A549 treated with CpdA at 1 μM for 4 hours (cell line): ENCODE measurements around the gene XAGE1A. TPM values are rescaled to one million over a fixed set of nuclear protein-coding genes. Genes with fewer than 3 reads are reported as not detected.

Experiments
- total RNA-seq: library from RNA; stranded (reverse); fragments of 200-300 nt; extraction: Qiagen RNA extraction; gene quantifications from 5 replicates; pipeline ENCODE4 v1.2.3, GENCODE V29; 2022; ENCODE audit warnings: low read depth

Gene XAGE1A, protein sequence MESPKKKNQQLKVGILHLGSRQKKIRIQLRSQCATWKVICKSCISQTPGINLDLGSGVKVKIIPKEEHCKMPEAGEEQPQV
- 9.8 to 33.2 TPM (median 25.3 TPM) in 4 of 5 replicates, not detected in the other for total RNA-seq

GRCh38 chrX:52495545-52496418 is at the start of gene XAGE1A:
Gene XAGE1A (plus strand): TSS chrX:52495808. CDS start chrX:52497362, 1,554 bp downstream.

GRCh38 chrX:52516987-52517325 is 21.3 kb downstream of the XAGE1A start, which contains the start of gene XAGE1B:
Gene XAGE1B (minus strand): TSS chrX:52517063. CDS start chrX:52515527, 1,536 bp downstream.

Other genes starting within 250 kb of the XAGE1A start
- gene XAGE2, start 126.8 kb upstream of the XAGE1A start, total RNA-seq, result not detected in 5 replicates
- gene XAGE1B, start 21.3 kb downstream of the XAGE1A start, total RNA-seq, result 191 to 316 TPM (median 215 TPM) in 5 replicates
- gene SSX7, start 159.1 kb downstream of the XAGE1A start, total RNA-seq, result not detected in 5 replicates
- not detected in 5 replicates for gene SSX2, start 211.4 kb downstream of the XAGE1A start, total RNA-seq